Glutamatergic neuron (in vitro differentiated cells): ENCODE measurements around the gene CASKIN2. TPM values are rescaled to one million over a fixed set of nuclear protein-coding genes. Genes with fewer than 3 reads are reported as not detected.

Source experiments
- DNase-seq: peaks from one replicate; pipeline ENCODE4 v3.0.0; 2022
- H3K27ac Mint-ChIP-seq: one replicate; pipeline ENCODE4 v1.8.0; 2020; ENCODE audit warnings: mild to moderate bottlenecking, mixed read lengths, inconsistent platforms; ENCODE audit not compliant: unreplicated experiment
- H3K27me3 Mint-ChIP-seq: one replicate; pipeline ENCODE4 v1.8.0; 2020; ENCODE audit warnings: mild to moderate bottlenecking, moderate library complexity, mixed read lengths, inconsistent platforms; ENCODE audit not compliant: unreplicated experiment
- H3K36me3 Mint-ChIP-seq: one replicate; pipeline ENCODE4 v1.8.0; 2020; ENCODE audit warnings: mild to moderate bottlenecking, mixed read lengths, inconsistent platforms; ENCODE audit not compliant: unreplicated experiment
- H3K4me1 Mint-ChIP-seq: one replicate; pipeline ENCODE4 v1.8.0; 2020; ENCODE audit warnings: mild to moderate bottlenecking, low read depth, mixed read lengths, inconsistent platforms; ENCODE audit not compliant: unreplicated experiment
- H3K4me3 Mint-ChIP-seq: one replicate; pipeline ENCODE4 v1.8.0; 2020; ENCODE audit warnings: mild to moderate bottlenecking, mixed read lengths, inconsistent platforms; ENCODE audit not compliant: unreplicated experiment
- H3K9me3 Mint-ChIP-seq: one replicate; pipeline ENCODE4 v1.8.0; 2020; ENCODE audit warnings: mild to moderate bottlenecking, moderate library complexity, mixed read lengths, inconsistent platforms; ENCODE audit not compliant: unreplicated experiment
- CTCF ChIP-seq: fragments of 200-600 bp; sonication (generic); IDR thresholded peaks from one replicate; pipeline ENCODE4 v1.5.0; 2021; ENCODE audit not compliant: partially characterized antibody, unreplicated experiment
- total RNA-seq: library from RNA; stranded (reverse); fragmentation: NEBNext Ultra II Directional; extraction: Animal tissue kit (Norgen Biotek cat#: 25700); gene quantifications from one replicate; pipeline ENCODE4 v1.2.1, GENCODE V29; 2021; ENCODE audit not compliant: unreplicated experiment

Gene CASKIN2
- total RNA-seq, 1 donor from 2014 or later: 22.1 TPM

GRCh38 chr17:75539967-75540729 is 24.8 kb upstream of the CASKIN2 start:
- H3K36me3 Mint-ChIP-seq: no peaks in the 10 kb centered on the region
- H3K27me3 Mint-ChIP-seq: peaks cover 6% of the 10 kb centered on the region
- H3K27ac Mint-ChIP-seq: no peak overlapping the region
- H3K4me1 Mint-ChIP-seq: no peaks in the 10 kb centered on the region
- H3K9me3 Mint-ChIP-seq: peaks cover 2% of the 10 kb centered on the region
- no peak for DNase-seq
- TF ChIP-seq CTCF: no peak
- H3K4me3 Mint-ChIP-seq: no peak overlapping the region

GRCh38 chr17:75536366-75536765 is 21.0 kb upstream of the CASKIN2 start:
- no peak for TF ChIP-seq CTCF
- peaks cover 4% of the 10 kb centered on the region for H3K9me3 Mint-ChIP-seq
- no peak overlapping the region for H3K27ac Mint-ChIP-seq
- H3K36me3 Mint-ChIP-seq: no peaks in the 10 kb centered on the region
- H3K4me3 Mint-ChIP-seq: no peak overlapping the region
- H3K27me3 Mint-ChIP-seq: no peaks in the 10 kb centered on the region
- H3K4me1 Mint-ChIP-seq: peaks cover 4% of the 10 kb centered on the region
- no peak for DNase-seq

GRCh38 chr17:75535871-75536270 is 20.5 kb upstream of the CASKIN2 start:
- H3K4me3 Mint-ChIP-seq: no peak overlapping the region
- DNase-seq: no peak
- no peaks in the 10 kb centered on the region for H3K36me3 Mint-ChIP-seq
- peaks cover 4% of the 10 kb centered on the region for H3K9me3 Mint-ChIP-seq
- H3K27me3 Mint-ChIP-seq: no peaks in the 10 kb centered on the region
- no peak for TF ChIP-seq CTCF
- peaks cover 4% of the 10 kb centered on the region for H3K4me1 Mint-ChIP-seq
- no peak overlapping the region for H3K27ac Mint-ChIP-seq

- H3K36me3 Mint-ChIP-seq: no peaks in the 10 kb centered on the region
- H3K9me3 Mint-ChIP-seq: peaks cover 4% of the 10 kb centered on the region
- TF ChIP-seq CTCF: no peak
- H3K27me3 Mint-ChIP-seq: no peaks in the 10 kb centered on the region
- H3K27ac Mint-ChIP-seq: peak overlapping the region; percentile 74
- DNase-seq: peak; percentile 56
- H3K4me1 Mint-ChIP-seq: peaks cover 4% of the 10 kb centered on the region
- peak overlapping the region; percentile 28 for H3K4me3 Mint-ChIP-seq
Measured at GRCh38 chr17:75535119-75535537, 19.8 kb upstream of the CASKIN2 start.

- H3K9me3 Mint-ChIP-seq: peaks cover 2% of the 10 kb centered on the region
- H3K36me3 Mint-ChIP-seq: no peaks in the 10 kb centered on the region
- H3K4me3 Mint-ChIP-seq: no peak overlapping the region
- no peak overlapping the region for H3K27ac Mint-ChIP-seq
- H3K27me3 Mint-ChIP-seq: no peaks in the 10 kb centered on the region
- DNase-seq: no peak
- peaks cover 4% of the 10 kb centered on the region for H3K4me1 Mint-ChIP-seq
- TF ChIP-seq CTCF: no peak
Measured at GRCh38 chr17:75531721-75532072, 16.4 kb upstream of the CASKIN2 start.
